ENCODE measurements around the gene BCL7B. TPM values are rescaled to one million over a fixed set of nuclear protein-coding genes. Genes with fewer than 3 reads are reported as not detected.
A peak's percentile ranks its signal among the peaks of the same experiment; 100 is the strongest.

BCL7B gene
- 52.8 TPM for total RNA-seq
- long read RNA-seq, transcript BCL7B-205 (5 exons, 887 nt) = minor isoform, 6 of 180 reads
- long read RNA-seq, transcript BCL7B-206 (7 exons, 985 nt) = minor isoform, 6 of 180 reads
- long read RNA-seq, transcript BCL7B-201 (6 exons, 1,975 nt) = major isoform, 144 of 180 reads
- long read RNA-seq, partial matches to known transcripts = 6 of 180 reads
- long read RNA-seq, other reads (novel, unspliced or antisense) = 11 of 180 reads

DNA sequence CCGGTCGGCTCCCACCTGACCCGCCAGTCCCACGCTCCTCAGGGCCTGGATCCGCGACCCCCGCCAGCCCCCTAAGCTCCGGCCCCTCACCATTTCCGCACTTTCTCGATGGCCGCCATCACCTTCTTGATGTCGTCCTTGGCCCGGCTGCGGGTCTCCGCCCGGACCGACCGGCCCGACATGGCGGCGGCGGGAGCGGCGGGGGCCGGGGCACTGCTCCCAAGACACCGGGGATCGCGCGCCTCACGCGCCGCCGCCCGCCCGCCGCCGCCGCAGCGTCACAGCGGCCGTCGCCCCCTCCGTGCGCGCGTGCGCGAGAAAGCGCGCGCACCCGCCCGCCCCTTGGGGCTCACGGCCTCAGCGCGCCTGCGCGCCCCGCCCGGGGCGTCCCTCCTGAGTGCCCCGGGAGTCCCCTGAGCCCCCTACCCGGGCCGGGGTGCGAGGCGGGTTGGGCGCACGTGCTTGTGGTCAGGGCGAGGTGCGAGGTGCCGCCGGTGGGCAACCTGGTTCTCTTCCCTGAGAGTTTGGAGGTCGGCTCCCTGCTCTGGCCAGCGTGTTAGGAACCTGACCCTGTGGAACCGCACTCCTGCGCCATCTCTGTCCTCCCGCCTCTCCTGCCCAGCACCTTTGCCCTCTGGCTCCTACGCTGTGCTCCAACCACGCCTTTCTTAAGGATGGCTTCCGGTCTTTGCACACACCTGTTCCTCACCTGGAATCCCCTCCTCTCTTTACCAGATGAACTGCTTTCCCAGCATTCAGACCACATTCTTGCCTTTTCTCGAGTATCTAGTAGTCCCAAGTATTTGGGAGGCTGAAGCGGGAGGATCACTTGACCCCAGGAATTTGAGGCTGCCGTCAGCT lies at the start of gene BCL7B:
Gene BCL7B (minus strand): TSS at position 294 of the 861 bp plus-strand sequence. CDS start 112 bp downstream, at position 182.
- peak; percentile 84 for DNase-seq
- no peaks in the 10 kb centered on the region for H3K9me3 ChIP-seq
- H3K36me3 ChIP-seq = peaks cover 17% of the 10 kb centered on the region
- peak within 1 kb of the TSS; percentile 73 for H3K4me3 ChIP-seq
- TF ChIP-seq, protein P1, sequence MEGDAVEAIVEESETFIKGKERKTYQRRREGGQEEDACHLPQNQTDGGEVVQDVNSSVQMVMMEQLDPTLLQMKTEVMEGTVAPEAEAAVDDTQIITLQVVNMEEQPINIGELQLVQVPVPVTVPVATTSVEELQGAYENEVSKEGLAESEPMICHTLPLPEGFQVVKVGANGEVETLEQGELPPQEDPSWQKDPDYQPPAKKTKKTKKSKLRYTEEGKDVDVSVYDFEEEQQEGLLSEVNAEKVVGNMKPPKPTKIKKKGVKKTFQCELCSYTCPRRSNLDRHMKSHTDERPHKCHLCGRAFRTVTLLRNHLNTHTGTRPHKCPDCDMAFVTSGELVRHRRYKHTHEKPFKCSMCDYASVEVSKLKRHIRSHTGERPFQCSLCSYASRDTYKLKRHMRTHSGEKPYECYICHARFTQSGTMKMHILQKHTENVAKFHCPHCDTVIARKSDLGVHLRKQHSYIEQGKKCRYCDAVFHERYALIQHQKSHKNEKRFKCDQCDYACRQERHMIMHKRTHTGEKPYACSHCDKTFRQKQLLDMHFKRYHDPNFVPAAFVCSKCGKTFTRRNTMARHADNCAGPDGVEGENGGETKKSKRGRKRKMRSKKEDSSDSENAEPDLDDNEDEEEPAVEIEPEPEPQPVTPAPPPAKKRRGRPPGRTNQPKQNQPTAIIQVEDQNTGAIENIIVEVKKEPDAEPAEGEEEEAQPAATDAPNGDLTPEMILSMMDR (IDR thresholded peaks at IDR 0.05) = no peak
- intact Hi-C loops (cut with DNase I) = no loop called here
- ATAC-seq = peak; percentile 85 to 86
- peak within 1 kb of the TSS; percentile 97 for H3K27ac ChIP-seq
- H3K4me1 ChIP-seq = peaks cover 24% of the 10 kb centered on the region
- H3K27me3 ChIP-seq (ENCODE audit: low read depth) = no peaks in the 10 kb centered on the region

DNA sequence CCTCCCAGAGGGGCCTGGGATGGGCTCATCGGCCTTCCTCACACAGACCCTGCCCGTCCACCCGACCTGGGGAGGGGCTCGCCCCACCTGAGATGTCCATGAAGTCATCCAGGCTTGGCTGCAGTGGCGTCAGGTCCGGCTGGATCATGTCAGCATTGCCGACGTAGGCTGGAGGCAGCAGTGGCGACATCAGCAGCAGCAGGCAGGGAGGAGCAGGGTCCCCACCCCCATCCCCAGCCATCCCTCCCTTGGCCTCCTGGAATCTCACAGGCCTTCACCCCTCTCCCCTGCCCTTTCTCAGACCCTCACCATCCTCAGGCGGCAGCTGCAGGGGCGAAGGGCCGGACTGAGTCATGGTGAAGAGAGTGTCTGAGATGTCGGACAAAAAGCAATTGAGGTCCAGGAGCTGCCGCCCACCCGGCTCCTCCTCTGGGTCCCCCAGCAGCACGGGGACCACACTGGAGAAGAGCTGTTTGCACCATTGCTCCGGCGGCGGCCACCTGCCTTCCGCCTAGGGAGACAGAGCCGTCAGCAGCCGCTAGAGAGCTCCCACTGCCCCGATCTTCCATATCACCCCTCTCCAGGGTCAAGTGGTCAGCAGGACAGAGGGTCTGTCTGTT lies 48.2 kb upstream of the BCL7B start:
- intact Hi-C loops (cut with DNase I) = loop anchor here (10.0 kb wide), 1 partner anchor 119 kb away; no protein-coding TSS in a partner anchor
- no peaks in the 10 kb centered on the region for H3K9me3 ChIP-seq
- ATAC-seq (no peak), DNase-seq (no peak)
- TF ChIP-seq, protein P1 (IDR thresholded peaks at IDR 0.05) = no peak
- peaks cover 5% of the 10 kb centered on the region for H3K4me1 ChIP-seq
- H3K27me3 ChIP-seq (ENCODE audit: low read depth) = peaks cover 31% of the 10 kb centered on the region
- no peak overlapping the region for H3K4me3 ChIP-seq
- no peak overlapping the region for H3K27ac ChIP-seq
- H3K36me3 ChIP-seq = no peaks in the 10 kb centered on the region

DNA sequence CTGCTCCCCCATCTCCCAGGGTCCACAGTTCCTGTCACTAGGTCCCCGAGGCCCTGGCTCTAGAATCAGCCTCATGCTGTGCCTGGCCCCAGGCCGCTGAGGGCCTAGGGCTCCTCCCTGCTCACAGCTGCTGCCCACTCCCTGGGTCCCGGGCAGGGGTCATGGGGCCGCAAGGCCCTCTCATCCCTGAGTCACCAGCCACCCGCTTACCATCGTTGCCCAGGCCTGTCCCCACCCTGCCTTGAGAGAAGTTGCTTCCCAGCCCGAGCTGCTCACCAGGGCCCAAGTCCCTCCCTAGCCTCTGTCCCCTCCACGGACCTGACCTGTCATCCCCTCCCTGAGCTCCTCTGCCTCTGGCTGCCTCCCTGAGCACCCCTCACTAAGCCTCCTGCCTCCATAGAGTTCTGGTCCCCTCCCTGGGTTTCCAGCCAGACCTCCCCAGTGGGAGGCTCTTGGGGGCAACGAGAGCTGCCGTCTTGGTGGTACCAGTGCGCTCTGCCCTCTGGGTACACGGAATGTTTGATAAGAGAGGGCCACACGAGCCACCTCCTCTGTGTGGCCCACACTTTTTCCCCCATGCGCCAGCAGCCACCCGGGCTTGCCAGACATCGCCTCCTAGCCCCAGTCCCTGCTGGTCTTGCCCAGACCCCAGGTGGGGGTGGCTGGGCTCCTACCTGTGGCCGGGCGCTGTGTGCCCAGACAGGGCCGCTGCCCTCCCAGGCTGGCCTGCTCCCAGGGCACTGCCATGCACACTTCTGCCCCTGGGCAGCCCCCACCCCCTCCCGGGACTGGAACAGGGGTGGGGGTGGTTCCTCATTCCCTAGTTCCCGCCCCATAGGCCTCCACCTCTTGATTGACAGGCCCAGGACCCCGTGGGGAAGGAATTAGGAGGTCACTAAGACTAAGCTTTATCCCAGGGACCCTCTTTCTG lies 45.5 kb upstream of the BCL7B start:
- TF ChIP-seq, protein P1 (IDR thresholded peaks at IDR 0.05) = no peak
- H3K27me3 ChIP-seq (ENCODE audit: low read depth) = peaks cover 31% of the 10 kb centered on the region
- intact Hi-C loops (cut with DNase I) = loop anchor here (10.0 kb wide), 1 partner anchor 122 kb away; no protein-coding TSS in a partner anchor

DNA sequence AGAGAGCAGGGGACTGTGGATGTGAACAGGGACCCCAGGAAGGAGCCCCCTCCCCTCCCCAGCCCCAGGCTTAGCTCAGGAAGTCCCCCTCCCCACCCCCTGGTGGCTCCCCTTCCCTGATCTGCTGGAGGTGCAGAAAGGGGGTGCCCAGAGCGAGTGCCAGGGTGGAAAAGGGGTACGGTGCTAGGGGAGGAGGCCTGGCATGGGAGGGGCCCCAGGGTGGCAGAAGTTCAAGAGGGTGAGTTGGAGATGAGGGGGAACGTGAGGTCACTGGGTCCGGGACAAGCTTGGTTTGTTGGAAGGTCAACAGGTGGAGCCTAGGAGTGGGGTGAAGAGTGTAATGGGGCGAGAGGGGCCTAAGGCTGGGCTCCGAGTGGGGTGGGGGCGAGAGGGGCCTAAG lies 42.4 kb upstream of the BCL7B start:
- DNase-seq (no peak), ATAC-seq (no peak)
- Histone ChIP-seq H3K27me3 (ENCODE audit: low read depth) (peaks cover 13% of the 10 kb centered on the region), H3K9me3 (no peaks in the 10 kb centered on the region), H3K36me3 (no peaks in the 10 kb centered on the region), H3K27ac (no peak overlapping the region), H3K4me3 (no peak overlapping the region), H3K4me1 (no peaks in the 10 kb centered on the region)
- TF ChIP-seq, protein P1 (IDR thresholded peaks at IDR 0.05) = no peak
- intact Hi-C loops (cut with DNase I) = loop anchor here (10.0 kb wide), 1 partner anchor 125 kb away; no protein-coding TSS in a partner anchor

More for the DNA sequence above, 45.5 kb upstream of the BCL7B start:
- H3K27ac ChIP-seq = no peak overlapping the region
- H3K36me3 ChIP-seq = no peaks in the 10 kb centered on the region
- no peak overlapping the region for H3K4me3 ChIP-seq
- ATAC-seq (no peak), DNase-seq (no peak)
- H3K4me1 ChIP-seq = peaks cover 5% of the 10 kb centered on the region
- no peaks in the 10 kb centered on the region for H3K9me3 ChIP-seq
